ENCODE data around the gene SIRT3.

GRCh38 chr11:210122-210802, 25.9 kb downstream of the SIRT3 start:
- TF ChIP-seq CTCF (conservative IDR thresholded peaks at IDR 0.05 in 1 of 2, IDR thresholded peaks at IDR 0.05 in 1 of 2; ENCODE audit: extremely low read depth in 1 of 2, insufficient read depth in 1 of 2, low read depth in 1 of 2, low read length in 2 of 2) (no peak), EZH2 (IDR thresholded peaks at IDR 0.05; ENCODE audit: borderline replicate concordance, low read length) (no peak)
